NCI-H1105 (cell line): ENCODE measurements around the gene FBXL7.
"Not testable (repeated sequence)": the region's sequence is repeated elsewhere in the genome, so short reads cannot be mapped to it uniquely, and the experiment has no call there.

Source experiments
- DNase-seq: peaks from one replicate; lab custom pipeline; 2025; lab: John Stamatoyannopoulos, UW

FBXL7 gene

DNA sequence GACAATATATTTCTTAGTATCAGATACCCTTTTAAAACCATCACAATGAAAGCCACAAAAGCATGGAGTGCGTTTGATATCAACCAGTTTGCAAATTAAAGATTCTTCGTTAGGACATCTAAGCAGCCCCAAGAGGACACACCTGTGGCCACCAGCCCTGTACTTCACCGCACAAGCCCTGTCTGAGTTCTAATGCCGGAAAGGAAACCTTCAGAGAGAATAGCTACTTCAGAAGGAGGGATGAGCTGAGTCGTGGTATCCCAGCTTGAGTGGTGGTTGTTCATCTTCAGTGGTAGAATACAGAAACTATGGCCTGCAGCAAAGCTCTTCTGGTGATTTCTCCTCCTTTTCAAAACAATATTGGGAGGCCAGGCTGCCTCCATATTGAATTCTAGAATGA, 319.6 kb downstream of the FBXL7 start:
- no peak for DNase-seq

DNA sequence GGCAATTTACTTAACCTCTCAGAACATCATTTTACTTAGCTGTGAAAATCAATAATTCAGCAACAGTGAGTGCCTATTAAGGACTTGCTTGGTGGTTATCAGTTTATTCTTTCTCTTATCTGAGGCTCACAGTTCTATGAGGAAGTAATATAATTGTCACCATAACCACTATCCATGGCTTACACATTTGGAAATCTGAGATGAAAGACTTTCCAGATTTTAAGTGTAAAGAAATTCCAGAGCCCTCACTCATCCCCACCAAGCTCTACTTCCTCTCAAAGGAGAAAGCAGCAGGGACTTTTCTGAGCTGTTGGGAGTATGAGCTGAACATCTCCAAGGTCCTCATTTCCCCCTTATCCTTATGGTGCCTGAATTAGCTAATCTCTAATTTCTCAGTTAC, 321.5 kb downstream of the FBXL7 start:
- DNase-seq, result no peak

DNA sequence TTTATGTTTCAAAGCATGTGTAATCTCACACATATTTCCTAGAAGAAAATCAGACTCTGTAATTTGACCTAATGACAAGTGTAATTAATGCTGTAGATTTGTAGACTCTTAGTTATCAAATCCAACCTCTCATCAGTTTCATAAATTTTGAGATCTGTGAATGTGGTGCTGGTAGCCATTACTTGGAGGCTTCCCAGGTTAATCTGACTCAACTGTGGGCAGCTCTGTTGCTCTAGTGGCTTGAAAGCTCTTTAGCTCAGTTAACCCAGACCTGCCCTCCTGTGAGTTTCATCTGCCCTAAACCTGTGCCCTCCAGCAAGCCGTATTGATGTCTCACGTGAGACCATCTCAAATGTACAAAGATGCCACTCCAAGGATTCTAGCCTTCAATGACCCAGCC, 323.4 kb downstream of the FBXL7 start:
- DNase-seq, result no peak

DNA sequence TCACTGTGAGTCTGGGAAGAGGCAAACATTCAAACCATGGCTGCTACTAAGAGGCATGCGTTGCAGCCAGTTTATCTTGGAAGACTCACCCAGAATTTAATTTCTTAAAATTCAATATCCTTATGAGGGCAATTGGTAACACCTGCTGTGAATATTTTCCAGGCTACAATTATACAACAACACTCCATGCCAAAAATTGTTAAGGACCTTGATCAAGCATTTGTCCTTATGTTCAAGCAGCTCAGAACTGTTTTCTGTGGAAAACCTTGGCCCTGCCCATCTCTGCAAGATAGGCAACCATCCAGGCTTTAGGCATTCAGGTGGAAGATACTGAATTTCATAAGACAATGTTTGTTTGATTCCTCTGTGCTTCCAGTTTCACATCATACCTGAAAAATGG, 327.8 kb downstream of the FBXL7 start:
- DNase-seq, result no peak

DNA sequence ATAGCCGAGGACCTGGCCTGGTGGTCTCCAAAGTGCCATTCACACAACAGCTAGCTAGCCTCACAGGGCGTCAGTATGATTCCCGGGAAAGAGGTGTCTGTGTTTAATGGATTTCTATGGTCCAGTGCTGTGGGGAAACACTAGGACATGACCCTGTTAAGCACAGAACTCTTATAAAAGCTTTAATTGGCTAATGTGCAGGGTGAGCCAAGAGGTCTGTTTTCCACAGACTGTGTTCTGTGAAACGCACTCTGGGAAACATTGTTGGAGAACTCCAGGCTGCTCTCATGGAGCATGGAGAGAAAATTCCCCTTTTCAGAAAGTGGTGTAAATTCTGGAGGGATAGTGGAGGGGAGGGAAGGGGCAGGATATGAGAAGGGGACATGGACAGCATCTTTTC, 331.4 kb downstream of the FBXL7 start:
- DNase-seq, result no peak

DNA sequence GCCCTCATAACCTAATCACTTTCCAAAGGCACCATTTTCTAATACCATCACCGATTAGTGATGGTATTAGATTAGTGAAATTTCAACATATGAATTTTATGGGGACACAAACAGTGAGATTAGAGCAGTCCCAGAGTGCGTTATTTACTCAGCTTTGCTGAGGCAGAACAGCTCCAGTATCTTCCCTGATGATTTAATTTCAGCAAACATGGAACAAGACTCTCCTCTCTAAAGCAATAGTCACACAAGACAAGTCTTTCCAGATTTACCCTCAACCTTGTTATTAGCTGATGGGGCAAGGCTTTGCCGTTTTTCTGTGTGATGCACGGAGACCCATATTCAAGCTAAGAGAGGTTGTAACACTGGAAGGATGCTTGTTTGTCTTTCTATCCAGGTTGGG, 333.4 kb downstream of the FBXL7 start:
- no peak for DNase-seq

DNA sequence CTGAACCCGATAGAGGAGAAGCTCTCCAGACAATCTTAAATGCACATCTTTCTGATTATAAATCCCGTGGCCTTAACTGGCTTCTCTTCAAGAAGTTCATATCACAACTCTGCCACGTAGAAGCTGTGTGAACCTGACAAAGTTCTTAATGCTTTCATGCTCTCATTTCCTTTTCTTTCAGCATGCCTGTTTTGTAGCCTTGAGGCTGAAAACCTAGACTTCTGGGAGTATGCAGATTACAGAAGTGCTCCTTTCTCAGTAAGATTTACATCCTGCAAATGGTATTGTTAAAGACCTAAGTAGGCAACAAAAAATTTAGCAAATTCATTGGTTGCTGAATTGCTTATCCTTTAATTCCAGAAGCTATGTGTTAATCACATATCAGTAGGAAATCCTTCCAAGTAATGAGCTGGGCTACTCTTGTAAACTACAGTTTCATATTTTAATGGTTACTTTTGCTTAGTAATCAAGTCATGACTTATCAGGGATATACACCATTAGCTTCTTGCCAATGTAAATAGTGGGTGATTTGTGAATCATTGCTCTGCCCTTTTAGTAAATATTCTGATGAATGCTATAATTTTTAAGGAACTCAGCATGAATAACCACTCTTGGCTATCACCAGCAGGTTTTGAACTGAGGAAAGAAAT, 334.7 kb downstream of the FBXL7 start:
- DNase-seq, result no peak

DNA sequence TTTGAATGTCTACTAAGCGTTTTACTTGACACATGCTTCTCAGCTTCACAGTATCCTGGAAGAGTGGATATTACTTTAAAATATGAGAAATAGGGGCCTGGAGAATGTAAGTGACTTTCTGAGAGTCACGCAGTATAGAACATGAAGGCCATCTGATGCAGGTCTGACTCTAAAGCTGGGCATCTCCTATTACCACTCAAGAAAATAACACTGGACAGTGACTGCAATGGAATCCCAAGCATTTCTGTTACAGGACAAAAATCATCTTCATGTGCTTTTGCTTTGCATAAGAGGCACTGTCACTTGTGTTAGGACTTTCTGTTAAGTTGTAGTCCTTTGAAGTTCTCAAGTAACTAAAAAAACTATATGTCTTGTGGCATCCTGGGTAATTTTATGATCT, 335.5 kb downstream of the FBXL7 start:
- DNase-seq, result no peak

DNA sequence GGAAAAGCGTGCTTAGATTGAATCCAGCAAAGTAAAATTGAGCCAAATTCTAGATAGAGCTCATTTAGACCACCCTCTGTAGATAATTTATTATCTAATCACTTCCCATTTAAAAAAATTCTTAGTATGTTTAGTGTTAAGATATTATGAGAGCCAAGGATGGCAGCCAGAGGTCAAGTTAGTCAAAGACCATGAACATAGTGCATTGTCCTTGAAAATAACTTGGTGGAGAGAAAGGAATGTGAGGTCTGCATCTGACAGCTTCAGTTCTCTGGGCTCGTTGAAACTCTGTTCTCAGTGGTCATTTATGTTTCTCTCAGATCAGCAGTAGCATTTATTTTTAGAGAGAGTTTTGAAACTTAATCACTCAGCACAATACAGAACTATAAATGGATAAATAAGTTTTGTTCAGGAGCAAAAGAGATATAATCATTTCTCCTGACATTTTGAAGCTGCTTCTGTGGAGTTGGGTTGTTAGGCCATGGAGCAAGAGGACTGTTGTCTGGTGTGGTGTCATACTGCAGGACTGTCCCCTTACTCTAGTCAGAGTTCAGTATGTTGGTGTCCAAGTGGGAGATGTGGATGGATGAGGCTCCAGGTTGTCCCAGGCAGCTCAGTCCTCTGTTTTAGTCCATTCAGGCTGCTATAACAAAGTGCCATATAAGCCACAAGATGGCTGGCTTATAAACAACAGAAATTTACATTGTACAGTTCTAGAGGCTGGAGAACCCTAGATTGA, 337.7 kb downstream of the FBXL7 start:
- no peak for DNase-seq

DNA sequence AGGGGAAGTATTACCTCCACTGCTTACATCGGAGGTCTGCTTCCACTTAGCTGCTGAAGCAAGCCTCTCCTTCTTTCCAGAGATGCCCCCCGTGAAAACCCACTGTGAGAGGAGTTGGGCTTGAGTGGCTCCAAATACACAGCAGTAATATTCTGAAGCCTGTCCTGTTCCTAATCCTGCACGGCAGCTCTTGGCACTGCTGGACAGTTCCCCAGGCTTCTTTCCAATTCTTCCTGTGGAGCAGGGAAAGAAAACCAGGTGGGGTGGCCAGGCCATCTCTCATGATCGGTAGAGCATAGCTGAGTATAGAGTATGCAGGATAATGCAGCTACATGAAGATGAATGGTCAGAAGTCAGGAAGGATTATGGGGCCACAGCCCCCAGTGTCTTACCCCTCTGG, 344.3 kb downstream of the FBXL7 start:
- DNase-seq, result no peak

DNA sequence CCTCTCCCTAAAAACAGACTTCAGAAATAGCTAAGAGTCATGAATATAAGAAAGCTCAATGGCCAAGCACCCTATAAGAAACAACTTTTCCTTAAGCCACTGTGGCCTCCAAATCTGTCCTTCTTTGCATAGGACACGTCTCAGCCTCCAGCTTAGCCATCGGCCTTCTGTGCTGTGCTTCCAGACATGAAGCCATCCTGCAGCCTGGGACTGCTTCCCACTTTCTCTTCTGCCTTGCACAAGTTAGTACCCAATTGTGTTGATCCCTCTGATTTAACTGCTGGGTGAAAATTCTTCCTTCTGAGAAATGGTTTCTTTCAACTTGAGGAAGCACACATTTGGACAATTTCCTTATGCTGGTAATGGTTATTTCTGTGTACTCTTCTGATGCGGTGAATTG, 344.9 kb downstream of the FBXL7 start:
- no peak for DNase-seq

DNA sequence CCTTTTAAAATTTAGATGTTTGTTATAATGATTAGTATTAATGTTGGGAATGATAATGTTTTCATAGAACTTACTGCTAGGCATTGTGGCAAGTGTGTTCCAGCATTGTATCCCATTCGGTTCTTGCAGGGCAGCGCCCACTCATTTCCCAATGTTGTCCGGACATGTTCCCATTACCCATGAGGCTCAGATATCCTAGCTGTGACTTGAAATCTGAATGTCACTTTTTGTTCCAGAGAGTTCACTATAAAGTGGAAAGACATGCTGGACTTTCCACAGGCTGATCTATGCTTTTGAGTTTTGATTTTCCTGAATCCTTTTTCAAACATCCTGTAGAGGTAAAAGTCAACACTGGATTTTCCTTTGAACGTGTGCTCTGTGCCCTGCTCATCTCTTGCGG, 350.6 kb downstream of the FBXL7 start:
- DNase-seq, result no peak

DNA sequence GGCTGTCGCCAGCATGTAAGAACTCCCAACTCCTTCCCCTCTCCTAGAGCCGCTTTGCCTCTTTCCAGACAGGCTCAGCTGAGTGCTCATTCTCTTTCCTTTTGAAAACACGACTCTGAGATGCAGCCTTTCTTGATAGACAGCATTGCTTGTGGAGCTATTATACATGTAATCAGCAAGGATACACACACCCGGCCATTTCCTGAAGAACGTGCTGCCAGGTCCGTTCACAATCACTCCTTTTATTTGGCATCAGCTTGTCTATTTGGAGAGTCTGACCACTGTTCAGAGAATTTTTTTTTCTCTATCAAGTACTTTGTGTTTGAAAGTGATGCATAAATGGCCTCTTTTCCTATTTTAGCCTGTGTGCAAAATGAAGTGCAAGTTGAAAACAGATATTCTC, 351.0 kb downstream of the FBXL7 start:
- no peak for DNase-seq

DNA sequence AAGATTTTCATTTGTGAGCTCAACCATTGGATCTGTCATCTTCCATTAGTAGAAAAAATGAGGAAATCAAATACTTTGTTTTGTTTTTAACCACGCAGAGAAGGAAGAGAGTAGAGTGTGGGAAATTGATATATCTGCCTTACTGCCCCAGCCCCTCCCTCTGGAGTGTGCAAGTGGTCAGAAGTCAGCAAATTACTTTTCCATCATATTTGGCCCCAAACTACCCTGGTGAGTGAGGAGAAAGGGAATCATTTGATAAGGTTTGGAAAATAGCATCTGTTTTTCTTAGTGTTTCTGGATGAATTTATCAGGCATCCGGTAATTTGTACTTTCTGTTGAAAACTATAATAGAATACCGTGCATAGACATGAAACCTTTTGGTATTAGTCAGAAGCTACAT, 352.2 kb downstream of the FBXL7 start:
- DNase-seq, result no peak

DNA sequence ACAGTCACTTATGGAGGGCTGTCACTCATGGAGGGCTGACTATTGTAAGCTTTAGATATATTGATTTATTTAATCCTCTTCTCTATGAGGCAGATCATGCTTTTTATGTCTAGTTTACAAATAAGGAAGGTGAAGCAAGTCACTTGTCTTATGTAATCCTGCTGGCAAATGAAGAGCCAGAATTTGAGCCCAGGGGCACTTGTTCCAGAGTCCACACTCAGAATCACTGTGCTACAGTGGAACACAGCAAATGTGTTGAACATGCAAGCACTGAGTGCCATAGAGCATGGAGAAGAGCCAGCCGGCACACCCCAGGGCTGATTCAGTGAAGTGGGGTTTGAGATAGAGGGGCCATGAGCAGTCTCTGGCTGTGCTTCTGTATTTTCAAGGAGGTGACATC, 353.0 kb downstream of the FBXL7 start:
- no peak for DNase-seq

DNA sequence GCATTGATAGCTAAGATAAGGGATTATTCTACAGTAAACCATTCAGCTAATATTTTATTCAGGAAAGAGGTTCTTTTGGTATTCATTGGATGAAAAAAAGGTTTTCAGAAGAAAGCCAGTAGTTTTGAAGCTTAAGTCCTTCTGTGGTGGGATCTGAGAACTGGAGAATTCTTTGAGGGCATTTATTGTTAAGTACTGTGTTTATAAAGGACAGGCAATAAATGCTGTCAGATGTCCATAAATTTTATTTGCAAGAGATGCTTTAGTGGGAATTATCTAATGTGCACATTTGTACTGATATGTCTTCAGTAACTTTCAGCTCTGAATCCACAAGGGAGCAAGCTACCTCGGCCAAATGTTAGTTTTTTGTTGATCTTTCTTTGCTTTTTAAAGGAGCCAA, 358.3 kb downstream of the FBXL7 start:
- DNase-seq, result no peak

DNA sequence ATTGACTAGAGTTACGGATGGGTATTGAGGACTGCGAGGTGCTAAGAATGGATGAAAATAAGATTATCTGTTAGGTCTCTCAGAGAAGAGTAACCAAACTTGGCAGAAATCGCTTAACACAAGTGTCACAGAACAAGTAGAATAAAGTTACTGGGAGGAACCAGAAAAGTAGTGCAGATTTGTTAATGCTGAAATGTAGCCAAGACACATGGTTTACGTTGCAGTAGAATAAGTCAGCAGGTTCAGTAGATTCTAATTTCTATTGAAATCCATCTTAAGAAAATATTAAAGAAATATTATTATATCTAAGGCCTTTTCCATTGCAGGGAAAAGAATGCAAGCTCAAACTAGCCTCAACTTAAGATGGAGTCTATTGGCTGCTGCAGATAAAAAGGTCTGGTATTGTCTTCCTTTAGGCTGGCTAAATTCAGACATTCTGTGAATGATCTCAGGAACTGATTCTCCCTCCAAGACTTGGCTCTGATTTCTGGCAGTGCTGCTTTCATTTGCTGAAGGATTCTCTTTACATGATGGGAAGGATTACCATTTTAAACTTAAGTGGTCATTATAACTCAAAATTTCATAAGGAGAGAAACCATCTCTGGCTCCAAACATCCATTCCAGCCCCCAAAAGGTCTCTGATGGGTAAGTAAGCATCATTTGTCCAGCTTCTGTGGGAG, 364.7 kb downstream of the FBXL7 start:
- DNase-seq, result no peak

DNA sequence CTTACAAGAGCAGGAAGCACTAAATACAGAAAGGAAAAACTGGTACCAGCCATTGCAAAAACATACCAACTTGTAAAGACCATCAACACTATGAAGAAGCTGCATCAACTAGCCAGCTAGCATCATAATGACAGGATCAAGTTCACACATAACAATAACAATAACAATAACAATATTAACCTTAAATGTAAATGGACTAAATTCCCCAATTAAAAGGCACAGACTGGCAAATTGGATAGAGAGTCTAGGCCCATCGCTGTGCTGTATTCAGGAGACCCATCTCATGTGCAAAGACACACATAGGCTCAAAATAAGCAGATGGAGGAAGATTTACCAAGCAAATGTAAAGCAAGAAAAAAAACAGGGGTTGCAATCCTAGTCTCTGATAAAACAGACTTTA, 372.3 kb downstream of the FBXL7 start:
- DNase-seq, result not testable (repeated sequence)

DNA sequence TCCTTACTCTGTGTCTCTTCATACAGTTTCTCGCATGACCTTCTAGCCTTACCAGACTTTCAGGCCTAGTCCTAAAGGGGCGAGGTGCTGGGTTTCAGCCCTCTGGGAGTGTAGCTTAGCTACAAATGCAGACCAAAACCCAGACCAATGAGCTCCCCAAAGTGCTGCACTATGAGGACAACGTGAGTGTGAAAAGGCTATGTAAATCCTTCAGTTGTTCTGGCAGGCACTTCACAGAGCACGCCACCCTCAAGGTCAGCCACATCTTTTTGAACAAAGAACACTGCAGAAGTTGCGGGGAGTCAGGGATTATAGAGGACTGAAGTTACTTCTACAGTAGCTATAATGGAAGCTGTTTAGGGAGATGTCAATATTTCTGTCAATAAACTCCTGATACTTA, 377.9 kb downstream of the FBXL7 start:
- no peak for DNase-seq

DNA sequence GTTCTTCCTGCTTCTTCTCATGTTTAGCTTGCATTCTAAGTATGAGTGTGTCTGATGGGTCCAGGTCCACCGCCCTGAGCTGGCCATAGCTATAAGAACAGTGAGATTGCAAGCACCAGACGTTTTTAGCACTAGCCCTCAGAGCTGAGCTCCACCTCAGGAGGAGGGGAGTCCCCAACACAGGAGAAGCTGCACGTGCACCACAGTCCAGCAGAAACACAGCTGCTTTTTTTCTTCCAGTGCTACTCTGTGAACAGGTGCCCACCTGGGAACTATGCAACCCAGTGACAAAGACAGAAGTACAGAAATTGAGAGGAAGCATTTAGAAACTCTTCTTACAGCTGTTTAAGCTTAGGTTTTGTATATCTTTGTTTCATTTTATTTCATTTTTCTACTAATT, 380.2 kb downstream of the FBXL7 start:
- no peak for DNase-seq

DNA sequence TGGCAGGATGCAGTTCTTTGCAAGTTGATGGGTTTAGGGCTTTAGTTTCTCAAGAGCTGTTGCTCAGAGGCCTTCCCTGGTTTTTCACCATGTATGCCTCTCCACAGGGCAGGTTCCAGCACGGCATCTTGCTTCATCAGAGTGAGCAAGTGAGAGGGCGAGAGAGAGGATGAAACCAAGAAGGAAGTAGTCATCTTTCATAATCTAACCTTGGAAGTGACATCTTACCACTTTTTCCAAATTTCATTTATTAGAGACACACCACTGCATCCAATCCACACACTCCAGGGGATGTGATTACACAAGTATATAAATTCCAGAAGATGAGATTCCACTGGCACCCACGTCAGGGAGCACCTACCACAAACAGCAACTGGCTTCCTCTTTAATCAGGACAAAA, 385.2 kb downstream of the FBXL7 start:
- DNase-seq, result no peak

DNA sequence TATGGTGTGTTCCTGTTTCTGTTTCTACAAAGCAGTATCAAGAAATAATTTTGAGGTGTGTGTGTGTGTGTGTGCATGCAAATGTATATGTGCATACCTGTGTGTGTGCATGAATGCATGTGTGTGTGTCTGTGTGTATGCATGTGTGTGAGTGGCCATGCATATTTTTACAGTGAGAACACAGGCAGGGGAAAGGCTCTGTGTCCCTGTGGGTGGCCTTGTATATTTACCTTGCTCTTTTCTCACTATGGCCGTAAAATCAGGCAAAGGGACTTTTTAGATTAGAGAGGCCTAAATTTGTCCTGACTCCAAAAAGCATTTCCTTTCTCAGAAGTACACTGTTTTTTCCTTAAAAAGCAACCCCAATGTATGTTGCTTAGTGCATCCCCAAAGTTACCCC, 386.2 kb downstream of the FBXL7 start:
- DNase-seq, result no peak

DNA sequence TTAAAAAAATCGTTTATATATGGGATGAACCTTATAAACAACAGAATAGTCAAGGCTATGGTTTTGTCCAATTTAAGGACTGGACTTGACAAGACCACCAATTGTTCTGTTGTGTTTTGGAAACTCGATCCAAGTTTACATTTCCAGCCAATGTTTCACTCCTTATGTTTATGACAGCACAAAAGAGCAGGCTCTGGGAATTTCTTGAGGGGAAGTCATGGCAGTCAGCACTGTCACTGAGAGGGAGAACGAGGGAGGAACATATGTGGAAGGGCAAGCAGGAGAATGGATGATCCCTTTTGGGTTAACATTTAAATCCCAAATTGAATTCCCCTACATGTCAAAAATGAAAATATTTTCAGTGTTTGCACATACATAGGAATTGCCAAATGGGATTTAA, 387.1 kb downstream of the FBXL7 start:
- no peak for DNase-seq

DNA sequence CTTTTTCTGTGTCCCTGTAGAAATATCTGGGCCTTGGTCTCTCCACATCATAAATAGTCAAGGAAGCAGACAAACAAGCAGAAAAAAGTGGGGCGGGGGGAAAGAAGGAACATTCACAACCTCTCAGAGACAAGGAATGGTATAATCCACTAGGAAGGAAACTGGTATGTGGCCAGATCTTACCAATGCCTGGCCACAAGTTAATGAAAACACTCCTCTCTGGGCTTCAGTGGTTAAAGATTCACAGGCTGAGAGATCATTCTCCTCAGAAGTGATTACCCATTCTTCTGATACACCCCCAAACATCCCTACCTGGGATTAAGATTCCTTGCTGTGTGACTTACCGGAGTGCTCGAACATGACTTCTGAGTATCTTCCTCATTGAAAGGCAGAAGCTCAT, 389.0 kb downstream of the FBXL7 start:
- no peak for DNase-seq
